Calu3 (cell line): ENCODE data around the gene ACOX1. TPM values are rescaled to one million over a fixed set of nuclear protein-coding genes. Genes with fewer than 3 reads are reported as not detected.

Source experiments
- Bru-seq: library from RNA; stranded (reverse); fragments of 400-500 nt; gene quantifications from one replicate; lab custom pipeline; 2021; lab: Mats Ljungman, UMichigan
- BruChase-seq, 2 experiments: library from RNA; stranded (reverse); fragments of 400-500 nt; gene quantifications; one replicate each; lab custom pipeline; 2021; lab: Mats Ljungman, UMichigan
- BruUV-seq: library from RNA; stranded (reverse); fragments of 400-500 nt; replicated peaks from 2 replicates; lab custom pipeline; 2021; lab: Mats Ljungman, UMichigan
- CTCF ChIA-PET: fragments of 300-600 bp; sonication (Branson Sonifier 250); formaldehyde crosslinking; loops from one replicate; lab custom pipeline; 2022; ENCODE audit warnings: antibody characterized with exemption; lab: Charles Lee
- DNase-seq: peaks from one replicate; pipeline ENCODE4 v3.0.0; 2022
- H3K27ac Mint-ChIP-seq: one replicate; pipeline ENCODE4 v1.8.0; 2022; ENCODE audit warnings: mixed read lengths; ENCODE audit not compliant: unreplicated experiment
- H3K27me3 Mint-ChIP-seq: one replicate; pipeline ENCODE4 v1.8.0; 2022; ENCODE audit warnings: mixed read lengths; ENCODE audit not compliant: unreplicated experiment
- H3K36me3 Mint-ChIP-seq: one replicate; pipeline ENCODE4 v1.8.0; 2022; ENCODE audit warnings: mild to moderate bottlenecking, moderate library complexity, mixed read lengths; ENCODE audit not compliant: insufficient read depth, unreplicated experiment
- H3K4me1 Mint-ChIP-seq: one replicate; pipeline ENCODE4 v1.8.0; 2022; ENCODE audit warnings: mild to moderate bottlenecking, low read depth, mixed read lengths; ENCODE audit not compliant: unreplicated experiment
- H3K4me3 Mint-ChIP-seq: one replicate; pipeline ENCODE4 v1.8.0; 2022; ENCODE audit warnings: mild to moderate bottlenecking, low read depth, moderate library complexity, mixed read lengths; ENCODE audit not compliant: unreplicated experiment
- H3K9me3 Mint-ChIP-seq: one replicate; pipeline ENCODE4 v1.8.0; 2022; ENCODE audit warnings: low read depth, mixed read lengths; ENCODE audit not compliant: unreplicated experiment
- CTCF ChIP-seq: fragments of 200-600 bp; IDR thresholded peaks from one replicate; pipeline ENCODE4 v1.8.0; 2022; ENCODE audit warnings: antibody characterized with exemption; ENCODE audit not compliant: unreplicated experiment
- intact Hi-C: fragments of 100-400 bp; cut with micrococcal nuclease; formaldehyde crosslinking; loops from one replicate; pipeline ENCODE4 v1.10.0; 2022; ENCODE audit not compliant: unreplicated experiment
- long read RNA-seq: library from polyadenylated mRNA; stranded (forward); transcript quantifications from one replicate; pipeline ENCODE4 v2.0.0, GENCODE V29; 2022
- total RNA-seq: library from RNA; stranded (reverse); gene quantifications from 2 replicates; pipeline ENCODE4 v1.2.3, GENCODE V29; 2022

The ACOX1 gene
- total RNA-seq (53.1 and 57.3 TPM in 2 replicates), Bru-seq, nascent RNA (percentile 82 among the genes with signal in this experiment), BruChase-seq, experiment 1, labeled RNA remaining after a 6-hour chase (percentile 92 among the genes with signal in this experiment), BruChase-seq, experiment 2, labeled RNA remaining after a 2-hour chase (percentile 85 among the genes with signal in this experiment)
- long read RNA-seq, full-length matches to known transcripts = 29 of 39 reads
- long read RNA-seq, partial matches to known transcripts = 1 of 39 reads
- long read RNA-seq, other reads (novel, unspliced or antisense) = 9 of 39 reads

GRCh38 chr17:75978938-75979704 lies at the start of gene ACOX1, which contains the start of gene TEN1:
Gene ACOX1 (minus strand): TSS chr17:75979166. CDS start chr17:75979073, 93 bp downstream.
Gene TEN1 (plus strand): TSS chr17:75979240. CDS start chr17:75986193, 6,953 bp downstream.
- Mint-ChIP-seq H3K36me3 (peaks cover 63% of the 10 kb centered on the region), H3K4me3 (peak within 1 kb of the TSS; percentile 79), H3K27me3 (no peaks in the 10 kb centered on the region), H3K9me3 (no peaks in the 10 kb centered on the region), H3K4me1 (peaks cover 48% of the 10 kb centered on the region), H3K27ac (peak within 1 kb of the TSS; percentile 95)
- DNase-seq = peak; percentile 98
- no TSS peak for BruUV-seq
- intact Hi-C loops = no loop called here
- CTCF ChIA-PET = interaction anchor here (0.7 to 1.2 kb wide), 4 partner anchors 14 to 74 kb away, joined by 3 to 4 read pairs (median 3); partner anchors contain the start of gene MRPL38
- no peak for TF ChIP-seq CTCF

GRCh38 chr17:76027159-76027839 lies 48.3 kb upstream of the ACOX1 start, which contains the start of gene EVPL:
Gene EVPL (minus strand): TSS chr17:76027306. CDS start chr17:76027198, 108 bp downstream.
- CTCF ChIA-PET = interaction anchor here (1.8 kb wide), 1 partner anchor 24 kb away, joined by 3 read pairs; no protein-coding TSS in a partner anchor
- peak; percentile 94 for DNase-seq
- TF ChIP-seq CTCF = no peak
- Mint-ChIP-seq H3K27ac (peak within 1 kb of the TSS; percentile 71), H3K4me1 (peaks cover 23% of the 10 kb centered on the region), H3K4me3 (peak within 1 kb of the TSS; percentile 97), H3K36me3 (peaks cover 47% of the 10 kb centered on the region), H3K27me3 (no peaks in the 10 kb centered on the region), H3K9me3 (no peaks in the 10 kb centered on the region)
- no TSS peak for BruUV-seq
- intact Hi-C loops = loop anchor here (5.0 kb wide), 1 partner anchor 45 kb away; the partner anchor contains the start of genes GALR2 and SRP68

GRCh38 chr17:76026714-76027158 lies 47.8 kb upstream of the ACOX1 start:
- Mint-ChIP-seq H3K9me3 (no peaks in the 10 kb centered on the region), H3K4me3 (peak overlapping the region; percentile 97), H3K27me3 (no peaks in the 10 kb centered on the region), H3K36me3 (peaks cover 47% of the 10 kb centered on the region), H3K27ac (peak overlapping the region; percentile 71), H3K4me1 (peaks cover 23% of the 10 kb centered on the region)
- CTCF ChIA-PET = interaction anchor here (1.8 kb wide), 1 partner anchor 25 kb away, joined by 3 read pairs; no protein-coding TSS in a partner anchor
- TSS peak; percentile 51 for BruUV-seq
- TF ChIP-seq CTCF = no peak
- no peak for DNase-seq
- intact Hi-C loops = loop anchor here (5.0 kb wide), 1 partner anchor 46 kb away; the partner anchor contains the start of genes GALR2 and SRP68
